Mesothelial cell of epicardium (in vitro differentiated cells): ENCODE measurements around the gene F2R. TPM values are rescaled to one million over a fixed set of nuclear protein-coding genes. Genes with fewer than 3 reads are reported as not detected.
"Not testable (repeated sequence)": the region's sequence is repeated elsewhere in the genome, so short reads cannot be mapped to it uniquely, and the experiment has no call there.

ENCODE experiments used
- DNase-seq, 2 experiments: peaks; one replicate each; pipeline ENCODE4 v3.0.0; 2021; ENCODE audit warnings: low spot score in 2 of 2; ENCODE audit not compliant: unreplicated experiment in 2 of 2
- H3K27ac Mint-ChIP-seq: 2 replicates; pipeline ENCODE4 v1.8.0; 2021; ENCODE audit warnings: mixed read lengths
- H3K27me3 Mint-ChIP-seq: 2 replicates; pipeline ENCODE4 v1.8.0; 2021; ENCODE audit warnings: low read depth, mixed read lengths
- H3K36me3 Mint-ChIP-seq: 2 replicates; pipeline ENCODE4 v1.8.0; 2021; ENCODE audit warnings: mixed read lengths
- H3K4me1 Mint-ChIP-seq: 2 replicates; pipeline ENCODE4 v1.8.0; 2021; ENCODE audit warnings: mixed read lengths
- H3K4me3 Mint-ChIP-seq: 2 replicates; pipeline ENCODE4 v1.8.0; 2021; ENCODE audit warnings: mild to moderate bottlenecking, moderate library complexity, mixed read lengths
- H3K9me3 Mint-ChIP-seq: 2 replicates; pipeline ENCODE4 v1.8.0; 2021; ENCODE audit warnings: mixed read lengths
- total RNA-seq: library from RNA; stranded (reverse); gene quantifications from 3 replicates; pipeline ENCODE4 v1.2.1, GENCODE V29; 2021
- TF ChIP-seq, protein P1 (sequence below): fragments of 200-600 bp; sonication (generic); IDR thresholded peaks from one replicate; pipeline ENCODE4 v1.5.0; 2021; ENCODE audit warnings: antibody characterized with exemption; ENCODE audit not compliant: unreplicated experiment

The F2R gene
- total RNA-seq, 1 donor from 2014 or later: 35.8 TPM

DNA sequence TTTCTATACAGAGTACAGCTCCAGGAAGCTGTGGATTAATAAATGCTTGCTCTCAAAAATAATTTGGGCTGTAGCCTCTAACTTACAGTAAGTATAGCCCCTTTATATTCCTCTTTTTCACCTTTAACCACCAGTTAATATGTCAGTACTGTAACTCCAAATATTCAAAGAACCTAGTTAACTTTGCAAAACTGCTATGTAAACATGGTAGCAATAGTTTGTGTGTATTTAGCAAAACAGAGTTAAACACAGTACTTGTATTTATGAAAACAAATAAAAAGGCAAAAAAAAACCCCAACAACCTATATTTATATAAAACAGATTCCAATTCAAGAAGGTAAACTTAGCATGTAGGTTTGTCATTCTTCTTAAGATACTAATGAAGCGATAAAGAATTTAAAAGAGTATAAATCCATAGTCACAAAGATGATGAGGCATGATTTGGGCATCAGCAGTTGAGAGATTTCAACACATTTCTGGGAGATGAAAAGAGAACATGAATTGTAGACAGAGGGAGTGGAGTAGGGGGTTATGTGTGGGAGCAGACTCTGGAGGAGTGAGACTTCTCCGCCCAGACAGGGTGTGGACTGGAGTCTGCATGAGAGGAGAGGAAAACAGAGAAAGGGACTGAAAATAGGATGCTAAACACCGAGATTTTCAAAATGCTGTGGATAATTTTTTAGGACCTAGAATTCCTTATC is 55.9 kb downstream of the F2R start:
- H3K27me3 Mint-ChIP-seq: no peaks in the 10 kb centered on the region
- peaks cover 17% of the 10 kb centered on the region for H3K4me1 Mint-ChIP-seq
- no peak overlapping the region for H3K4me3 Mint-ChIP-seq
- H3K36me3 Mint-ChIP-seq: no peaks in the 10 kb centered on the region
- peak overlapping the region; percentile 51 for H3K27ac Mint-ChIP-seq
- H3K9me3 Mint-ChIP-seq: no peaks in the 10 kb centered on the region
- TF ChIP-seq, protein P1, sequence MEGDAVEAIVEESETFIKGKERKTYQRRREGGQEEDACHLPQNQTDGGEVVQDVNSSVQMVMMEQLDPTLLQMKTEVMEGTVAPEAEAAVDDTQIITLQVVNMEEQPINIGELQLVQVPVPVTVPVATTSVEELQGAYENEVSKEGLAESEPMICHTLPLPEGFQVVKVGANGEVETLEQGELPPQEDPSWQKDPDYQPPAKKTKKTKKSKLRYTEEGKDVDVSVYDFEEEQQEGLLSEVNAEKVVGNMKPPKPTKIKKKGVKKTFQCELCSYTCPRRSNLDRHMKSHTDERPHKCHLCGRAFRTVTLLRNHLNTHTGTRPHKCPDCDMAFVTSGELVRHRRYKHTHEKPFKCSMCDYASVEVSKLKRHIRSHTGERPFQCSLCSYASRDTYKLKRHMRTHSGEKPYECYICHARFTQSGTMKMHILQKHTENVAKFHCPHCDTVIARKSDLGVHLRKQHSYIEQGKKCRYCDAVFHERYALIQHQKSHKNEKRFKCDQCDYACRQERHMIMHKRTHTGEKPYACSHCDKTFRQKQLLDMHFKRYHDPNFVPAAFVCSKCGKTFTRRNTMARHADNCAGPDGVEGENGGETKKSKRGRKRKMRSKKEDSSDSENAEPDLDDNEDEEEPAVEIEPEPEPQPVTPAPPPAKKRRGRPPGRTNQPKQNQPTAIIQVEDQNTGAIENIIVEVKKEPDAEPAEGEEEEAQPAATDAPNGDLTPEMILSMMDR: no peak
- DNase-seq: no peak

DNA sequence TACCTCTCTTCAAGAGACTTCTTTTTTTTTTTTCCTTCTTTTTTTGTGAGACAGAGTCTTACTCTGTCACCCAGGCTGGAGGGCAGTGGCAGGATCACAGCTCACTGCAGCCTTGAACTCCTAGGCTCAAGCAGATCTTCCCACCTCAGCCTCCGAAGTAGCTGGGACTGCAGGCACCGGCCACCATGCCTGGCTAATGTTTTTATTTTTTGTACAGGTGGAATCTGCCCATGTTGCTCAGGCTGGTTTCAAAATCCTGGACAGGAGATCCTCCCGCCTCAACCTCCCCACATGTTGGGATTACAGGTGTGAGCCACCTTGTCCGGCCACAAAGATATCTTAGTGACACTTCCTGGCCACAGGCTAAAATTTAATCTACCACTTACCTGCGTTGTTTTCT is 60.0 kb downstream of the F2R start:
- H3K27ac Mint-ChIP-seq: no peak overlapping the region
- no peaks in the 10 kb centered on the region for H3K36me3 Mint-ChIP-seq
- no peak overlapping the region for H3K4me3 Mint-ChIP-seq
- TF ChIP-seq, protein P1: no peak
- no peaks in the 10 kb centered on the region for H3K9me3 Mint-ChIP-seq
- no peak for DNase-seq
- H3K27me3 Mint-ChIP-seq: no peaks in the 10 kb centered on the region
- peaks cover 15% of the 10 kb centered on the region for H3K4me1 Mint-ChIP-seq

DNA sequence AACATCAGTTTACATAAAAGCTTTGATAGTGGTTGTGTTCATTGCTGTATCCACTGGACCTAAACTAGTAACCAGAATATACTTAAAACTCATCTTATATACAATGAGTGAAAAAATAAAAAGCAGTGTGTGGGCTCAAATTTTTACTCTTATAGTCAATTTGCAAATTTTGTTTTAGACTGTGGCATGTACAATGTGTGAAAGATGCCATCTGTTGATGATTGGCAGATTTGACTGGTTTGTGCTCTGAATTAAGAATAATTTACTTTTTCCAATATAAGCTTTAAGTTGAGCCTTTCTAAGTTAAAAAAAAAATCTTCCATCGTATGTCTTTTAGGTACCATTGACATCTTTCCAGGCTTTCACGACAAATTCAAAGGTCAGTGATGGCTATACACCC is 60.5 kb downstream of the F2R start:
- TF ChIP-seq, protein P1: no peak
- no peaks in the 10 kb centered on the region for H3K27me3 Mint-ChIP-seq
- H3K4me1 Mint-ChIP-seq: peaks cover 13% of the 10 kb centered on the region
- H3K4me3 Mint-ChIP-seq: no peak overlapping the region
- no peaks in the 10 kb centered on the region for H3K9me3 Mint-ChIP-seq
- no peak overlapping the region for H3K27ac Mint-ChIP-seq
- DNase-seq: no peak
- no peaks in the 10 kb centered on the region for H3K36me3 Mint-ChIP-seq

DNA sequence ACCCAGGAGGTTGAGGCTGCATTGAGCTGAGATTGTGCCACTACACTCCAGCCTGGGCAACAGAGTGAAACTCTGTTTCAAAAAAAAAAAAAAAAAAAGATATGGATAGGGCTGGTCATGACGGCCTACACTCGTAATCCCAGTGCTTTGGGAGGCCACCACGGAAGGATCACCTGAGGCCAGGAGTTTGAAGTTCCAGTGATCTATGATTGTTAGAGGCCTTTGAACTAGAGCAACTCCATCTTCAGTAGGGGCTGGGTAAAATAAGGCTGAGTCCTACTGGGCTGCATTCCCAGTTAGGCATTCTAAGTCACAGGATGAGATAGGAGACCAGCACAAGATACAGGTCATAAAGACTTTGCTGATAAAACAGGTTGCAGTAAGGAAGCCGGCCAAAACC is 64.7 kb downstream of the F2R start:
- not testable (repeated sequence) for H3K36me3 Mint-ChIP-seq, H3K4me3 Mint-ChIP-seq, H3K9me3 Mint-ChIP-seq, H3K27ac Mint-ChIP-seq, H3K27me3 Mint-ChIP-seq, DNase-seq
- peaks cover 13% of the 10 kb centered on the region for H3K4me1 Mint-ChIP-seq

DNA sequence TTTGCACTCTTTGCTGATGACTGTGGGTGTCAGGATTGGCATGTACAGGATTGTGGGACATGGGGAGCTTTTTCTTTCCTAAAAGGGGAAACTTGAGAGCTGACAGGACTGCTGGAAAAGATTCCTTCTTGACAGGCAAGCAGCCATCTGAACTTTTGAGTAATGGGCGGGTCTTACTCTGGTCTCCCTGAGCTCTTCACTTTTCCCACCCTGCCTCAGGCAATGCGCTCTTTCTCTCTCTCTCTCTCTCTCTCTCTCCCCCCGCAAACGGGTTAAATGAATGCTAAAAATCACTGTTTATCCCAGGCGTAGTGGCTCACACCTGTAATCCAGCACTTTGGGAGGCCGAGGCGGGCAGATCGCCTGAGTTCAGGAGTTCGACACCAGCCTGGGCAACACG is 65.8 kb downstream of the F2R start:
- Mint-ChIP-seq H3K9me3 (no peaks in the 10 kb centered on the region), H3K27ac (peak overlapping the region; percentile 77), H3K4me1 (peaks cover 15% of the 10 kb centered on the region), H3K27me3 (no peaks in the 10 kb centered on the region), H3K4me3 (no peak overlapping the region), H3K36me3 (no peaks in the 10 kb centered on the region)
- TF ChIP-seq, protein P1: no peak
- DNase-seq: no peak

DNA sequence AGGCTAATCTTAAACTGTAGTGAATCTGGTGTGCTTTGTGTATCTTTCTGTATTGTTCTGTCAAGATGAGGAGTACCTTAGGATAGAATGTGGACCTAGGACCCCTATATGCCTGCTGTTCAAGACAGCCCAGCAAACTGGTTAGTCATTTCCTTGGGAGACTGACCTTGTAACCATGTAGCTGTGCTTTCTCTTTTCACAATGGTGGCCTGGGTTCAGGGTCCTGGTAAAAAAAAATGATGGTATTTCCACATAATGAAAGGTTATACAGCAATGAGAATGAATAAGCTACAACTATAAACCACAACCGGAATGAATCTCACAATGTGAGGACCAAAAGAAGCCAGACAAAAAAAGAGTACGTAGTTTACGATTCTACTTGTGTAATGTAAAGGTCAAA is 66.5 kb downstream of the F2R start:
- TF ChIP-seq, protein P1: no peak
- H3K9me3 Mint-ChIP-seq: no peaks in the 10 kb centered on the region
- peak overlapping the region; percentile 58 for H3K27ac Mint-ChIP-seq
- H3K4me1 Mint-ChIP-seq: peaks cover 22% of the 10 kb centered on the region
- no peaks in the 10 kb centered on the region for H3K27me3 Mint-ChIP-seq
- H3K4me3 Mint-ChIP-seq: no peak overlapping the region
- DNase-seq: no peak
- no peaks in the 10 kb centered on the region for H3K36me3 Mint-ChIP-seq

Other genes with a start within 250 kb of the F2R start
- gene F2RL2, start 92.7 kb upstream of the F2R start, total RNA-seq: 1.4 to 3.3 TPM (median 2.4 TPM) in 3 replicates
- 5.7 to 6.6 TPM (median 6.6 TPM) in 3 replicates for gene F2RL1, start 102.9 kb downstream of the F2R start, total RNA-seq
- 0.32 to 0.80 TPM (median 0.62 TPM) in 3 replicates for gene S100Z, start 133.9 kb downstream of the F2R start, total RNA-seq
- gene CRHBP, start 236.9 kb downstream of the F2R start, total RNA-seq: 5.3 to 10.7 TPM (median 8.0 TPM) in 3 replicates